Upper lobe of right lung (tissue), 1 donor: ENCODE results near the gene PALM2AKAP2. TPM values are rescaled to one million over a fixed set of nuclear protein-coding genes. Genes with fewer than 3 reads are reported as not detected.

Experiments used
- ATAC-seq: fragments of 200-7000 bp; cut with Tn5 transposase; one replicate; pipeline ENCODE4 v1.9.1; 2020; ENCODE audit warnings: mild to moderate bottlenecking, moderate library complexity
- DNase-seq: peaks from one replicate; pipeline ENCODE4 v3.0.0-alpha.2; 2020
- H3K27ac ChIP-seq: fragments of 200-600 bp; one replicate; pipeline ENCODE4 v1.8.0; 2022
- H3K27me3 ChIP-seq: fragments of 200-600 bp; one replicate; pipeline ENCODE4 v1.8.0; 2022; ENCODE audit warnings: mild to moderate bottlenecking
- H3K36me3 ChIP-seq: fragments of 200-600 bp; one replicate; pipeline ENCODE4 v1.8.0; 2022
- H3K4me1 ChIP-seq: fragments of 200-600 bp; one replicate; pipeline ENCODE4 v1.8.0; 2022
- H3K4me3 ChIP-seq: fragments of 200-600 bp; one replicate; pipeline ENCODE4 v1.8.0; 2022; ENCODE audit warnings: mild to moderate bottlenecking
- H3K9me3 ChIP-seq: fragments of 200-600 bp; one replicate; pipeline ENCODE4 v1.8.0; 2022
- CTCF ChIP-seq: fragments of 200-600 bp; IDR thresholded peaks from one replicate; pipeline ENCODE4 v1.8.0; 2022; ENCODE audit warnings: antibody characterized with exemption
- intact Hi-C: fragments of 100-400 bp; cut with DNase I; formaldehyde crosslinking; loops from one replicate; pipeline ENCODE4 v1.11.0; 2022
- total RNA-seq: library from RNA; stranded (reverse); fragmentation: NEBNext Ultra II Directional; extraction: Animal tissue kit (Norgen Biotek cat#: 25700); gene quantifications from one replicate; pipeline ENCODE4 v1.2.1, GENCODE V29; 2021
- donor health status: DM: no; HTN: yes; CAD: no; lungs with severe emphysema.

The PALM2AKAP2 gene
- total RNA-seq, 1 donor from 2014 or later: 52.4 TPM

- H3K4me1 ChIP-seq: peaks cover 10% of the 10 kb centered on the region
- H3K27me3 ChIP-seq: no peaks in the 10 kb centered on the region
- ATAC-seq (no peak), DNase-seq (no peak)
- no peak for TF ChIP-seq CTCF
- H3K4me3 ChIP-seq: no peak overlapping the region
- no peaks in the 10 kb centered on the region for H3K9me3 ChIP-seq
- intact Hi-C loops: no loop called here
- H3K36me3 ChIP-seq: no peaks in the 10 kb centered on the region
- H3K27ac ChIP-seq: no peak overlapping the region
These were observed 16.1 kb downstream of the PALM2AKAP2 start for GRCh38 chr9:109796078-109796477.

- ATAC-seq: no peak
- no peak for DNase-seq
- Histone ChIP-seq H3K27me3 (no peaks in the 10 kb centered on the region), H3K9me3 (no peaks in the 10 kb centered on the region), H3K4me1 (peaks cover 10% of the 10 kb centered on the region), H3K27ac (no peak overlapping the region), H3K36me3 (no peaks in the 10 kb centered on the region), H3K4me3 (no peak overlapping the region)
- intact Hi-C loops: no loop called here
- no peak for TF ChIP-seq CTCF
These were observed 17.0 kb downstream of the PALM2AKAP2 start for GRCh38 chr9:109797006-109797405.

GRCh38 chr9:109797509-109797908, 17.5 kb downstream of the PALM2AKAP2 start:
- Histone ChIP-seq H3K9me3 (no peaks in the 10 kb centered on the region), H3K36me3 (no peaks in the 10 kb centered on the region), H3K4me3 (no peak overlapping the region), H3K4me1 (peaks cover 10% of the 10 kb centered on the region), H3K27ac (no peak overlapping the region), H3K27me3 (no peaks in the 10 kb centered on the region)
- no peak for TF ChIP-seq CTCF
- ATAC-seq (no peak), DNase-seq (no peak)
- intact Hi-C loops: no loop called here

GRCh38 chr9:109799141-109799540, 19.1 kb downstream of the PALM2AKAP2 start:
- no peak for TF ChIP-seq CTCF

GRCh38 chr9:109799792-109800191, 19.8 kb downstream of the PALM2AKAP2 start:
- DNase-seq: no peak
- H3K27ac ChIP-seq: no peak overlapping the region
- no peaks in the 10 kb centered on the region for H3K9me3 ChIP-seq
- H3K27me3 ChIP-seq: no peaks in the 10 kb centered on the region
- H3K4me1 ChIP-seq: no peaks in the 10 kb centered on the region
- intact Hi-C loops: no loop called here
- no peak for ATAC-seq
- no peaks in the 10 kb centered on the region for H3K36me3 ChIP-seq
- no peak overlapping the region for H3K4me3 ChIP-seq
- no peak for TF ChIP-seq CTCF

More at GRCh38 chr9:109799141-109799540, 19.1 kb downstream of the PALM2AKAP2 start:
- intact Hi-C loops: no loop called here
- H3K36me3 ChIP-seq: no peaks in the 10 kb centered on the region
- H3K4me3 ChIP-seq: no peak overlapping the region
- ATAC-seq (no peak), DNase-seq (no peak)
- no peak overlapping the region for H3K27ac ChIP-seq
- H3K27me3 ChIP-seq: no peaks in the 10 kb centered on the region
- peaks cover 4% of the 10 kb centered on the region for H3K4me1 ChIP-seq
- no peaks in the 10 kb centered on the region for H3K9me3 ChIP-seq

- H3K27me3 ChIP-seq: no peaks in the 10 kb centered on the region
- no peak overlapping the region for H3K4me3 ChIP-seq
- no peaks in the 10 kb centered on the region for H3K36me3 ChIP-seq
- H3K4me1 ChIP-seq: no peaks in the 10 kb centered on the region
- no peak for TF ChIP-seq CTCF
- DNase-seq: no peak
- H3K27ac ChIP-seq: no peak overlapping the region
- intact Hi-C loops: no loop called here
- ATAC-seq: no peak
- no peaks in the 10 kb centered on the region for H3K9me3 ChIP-seq
These were observed 21.5 kb downstream of the PALM2AKAP2 start for GRCh38 chr9:109801484-109801883.
